IMR-90 (cell line): ENCODE data around the gene TEX2. TPM values are rescaled to one million over a fixed set of nuclear protein-coding genes. Genes with fewer than 3 reads are reported as not detected.
A peak's percentile ranks its signal among the peaks of the same experiment; 100 is the strongest.

ENCODE experiments used
- ATAC-seq: fragments of 200-7000 bp; cut with Tn5 transposase; 2 replicates; pipeline ENCODE4 v1.9.1; 2020; ENCODE audit warnings: low read depth, mild to moderate bottlenecking, moderate library complexity
- BruUV-seq: library from RNA; stranded (reverse); fragments of 400-500 nt; replicated peaks from 2 replicates; lab custom pipeline; 2021; lab: Mats Ljungman, UMichigan
- CTCF ChIA-PET: fragments of 300-600 bp; formaldehyde crosslinking; extraction: SDS; loops from one replicate; lab custom pipeline; 2021; ENCODE audit warnings: antibody characterized with exemption; lab: Yijun Ruan, JAX
- POLR2A ChIA-PET: fragments of 300-600 bp; sonication (Branson Sonifier 250); formaldehyde crosslinking; loops from one replicate; lab custom pipeline; 2022; ENCODE audit warnings: antibody characterized with exemption; ENCODE audit not compliant: unreplicated experiment; lab: Charles Lee
- DNase-seq: peaks from one replicate; pipeline ENCODE4 v3.0.0; 2013
- H2AFZ ChIP-seq: replicated peaks from 2 replicates; pipeline ENCODE3; 2013; ENCODE audit warnings: low read length, mild to moderate bottlenecking; ENCODE audit not compliant: poor library complexity
- H2AK5ac ChIP-seq: 2 replicates; pipeline ENCODE4 v1.6.1; 2013; ENCODE audit warnings: low read depth, low read length, inconsistent platforms
- H2AK9ac ChIP-seq: replicated peaks from 2 replicates; pipeline ENCODE3; 2013; ENCODE audit warnings: mild to moderate bottlenecking, low read depth, low read length, moderate library complexity; ENCODE audit not compliant: poor library complexity
- H2BK120ac ChIP-seq: 2 replicates; pipeline ENCODE4 v1.6.1; 2013; ENCODE audit warnings: low read depth, low read length, inconsistent platforms
- H2BK15ac ChIP-seq: 3 replicates; pipeline ENCODE4 v1.6.1; 2013; ENCODE audit warnings: low read depth, low read length, inconsistent platforms
- H2BK20ac ChIP-seq: 2 replicates; pipeline ENCODE4 v1.6.1; 2013; ENCODE audit warnings: low read depth, mild to moderate bottlenecking, inconsistent platforms, low read length, moderate library complexity
- H2BK5ac ChIP-seq: 2 replicates; pipeline ENCODE4 v1.6.1; 2013; ENCODE audit warnings: mild to moderate bottlenecking, low read depth, low read length, inconsistent platforms; ENCODE audit not compliant: poor library complexity, severe bottlenecking
- H3K14ac ChIP-seq: replicated peaks from 2 replicates; pipeline ENCODE4 v1.6.1; 2013; ENCODE audit warnings: low read depth, low read length, inconsistent platforms
- H3K18ac ChIP-seq: 2 replicates; pipeline ENCODE4 v1.6.1; 2013; ENCODE audit warnings: low read depth, low read length, control low read depth
- H3K23ac ChIP-seq: 2 replicates; pipeline ENCODE4 v1.6.1; 2013; ENCODE audit warnings: low read depth, low read length, inconsistent platforms
- H3K27ac ChIP-seq: 2 replicates; pipeline ENCODE4 v1.5.1; 2013; ENCODE audit warnings: mild to moderate bottlenecking, control low read depth, low read length; ENCODE audit not compliant: insufficient read depth
- H3K27me3 ChIP-seq: 2 replicates; pipeline ENCODE4 v1.6.1; 2013; ENCODE audit warnings: low read length; ENCODE audit not compliant: control insufficient read depth, insufficient read depth
- H3K36me3 ChIP-seq: 2 replicates; pipeline ENCODE4 v1.6.1; 2013; ENCODE audit warnings: low read length, mixed read lengths; ENCODE audit not compliant: control insufficient read depth, insufficient read depth
- H3K4ac ChIP-seq: 2 replicates; pipeline ENCODE4 v1.6.1; 2013; ENCODE audit warnings: low read depth, low read length, inconsistent platforms
- H3K4me1 ChIP-seq: 2 replicates; pipeline ENCODE4 v1.6.1; 2013; ENCODE audit warnings: low read length, mixed read lengths; ENCODE audit not compliant: control insufficient read depth, insufficient read depth
- H3K4me2 ChIP-seq: 2 replicates; pipeline ENCODE4 v1.6.1; 2013; ENCODE audit warnings: low read depth, mild to moderate bottlenecking, control low read depth, low read length, moderate library complexity
- H3K4me3 ChIP-seq: 2 replicates; pipeline ENCODE4 v1.5.1; 2013; ENCODE audit warnings: low read depth, mild to moderate bottlenecking, control low read depth, low read length, moderate library complexity; ENCODE audit not compliant: insufficient read depth
- H3K56ac ChIP-seq: 2 replicates; pipeline ENCODE4 v1.6.1; 2013; ENCODE audit warnings: low read length, inconsistent platforms; ENCODE audit not compliant: insufficient read depth; ENCODE audit errors: extremely low read depth
- H3K79me1 ChIP-seq, 2 experiments: 2 replicates each; pipeline ENCODE4 v1.6.1; 2013; ENCODE audit warnings: low read length in 2 of 2, inconsistent platforms in 1 of 2, low read depth in 1 of 2
- H3K9ac ChIP-seq: 2 replicates; pipeline ENCODE4 v1.6.1; 2013; ENCODE audit warnings: low read depth, low read length, control low read depth
- H3K9me1 ChIP-seq: 2 replicates; pipeline ENCODE4 v1.6.1; 2013; ENCODE audit warnings: low read length, inconsistent platforms; ENCODE audit not compliant: insufficient read depth
- H3K9me3 ChIP-seq: 2 replicates; pipeline ENCODE4 v1.6.1; 2013; ENCODE audit warnings: low read length; ENCODE audit not compliant: control insufficient read depth, insufficient read depth
- H4K20me1 ChIP-seq: 2 replicates; pipeline ENCODE4 v1.6.1; 2013; ENCODE audit warnings: low read length, inconsistent platforms; ENCODE audit not compliant: insufficient read depth
- H4K5ac ChIP-seq: 2 replicates; pipeline ENCODE4 v1.6.1; 2013; ENCODE audit warnings: mild to moderate bottlenecking, low read depth, low read length, control low read depth
- H4K8ac ChIP-seq, 2 experiments: 2 replicates each; pipeline ENCODE4 v1.6.1; 2013; ENCODE audit warnings: low read depth in 2 of 2, low read length in 2 of 2, control low read depth in 1 of 2, inconsistent platforms in 1 of 2
- H4K91ac ChIP-seq: 2 replicates; pipeline ENCODE4 v1.6.1; 2013; ENCODE audit warnings: low read depth, low read length, inconsistent platforms; ENCODE audit not compliant: insufficient read depth
- ELK1 ChIP-seq: fragments of 150-350 bp; IDR thresholded peaks from 2 replicates; pipeline ENCODE4 v1.6.1; 2016; ENCODE audit warnings: low read depth, mild to moderate bottlenecking, low read length, moderate library complexity, borderline replicate concordance
- MXI1 ChIP-seq: IDR thresholded peaks from 2 replicates; pipeline ENCODE4 v1.6.1; 2012; ENCODE audit warnings: low read depth, mild to moderate bottlenecking, low read length, moderate library complexity, borderline replicate concordance
- NFE2L2 ChIP-seq: fragments of 150-350 bp; IDR thresholded peaks from 2 replicates; pipeline ENCODE4 v1.6.1; 2016; ENCODE audit warnings: low read depth, mild to moderate bottlenecking, low read length
- WGBS, 2 experiments: methylation state at CpG; one replicate each; pipeline versions ENCODE4 v1.1.5 to v1.1.7; 2013; ENCODE audit warnings: missing lambda C conversion rate in 2 of 2; ENCODE audit not compliant: insufficient read length in 1 of 2; ENCODE audit errors: extremely low coverage in 2 of 2; 5-methylcytosine and 5-hydroxymethylcytosine counted together
- dilution Hi-C: fragments of 300-500 bp; cut with HindIII; formaldehyde crosslinking; loops from one replicate; pipeline ENCODE4 v1.14.3; 2018; ENCODE audit warnings: low sequenced_read_pairs; ENCODE audit not compliant: unreplicated experiment
- in situ Hi-C: fragments of 300-500 bp; cut with MboI; formaldehyde crosslinking; loops from 3 replicates; pipeline ENCODE4 v1.14.3; 2019; ENCODE audit warnings: low sequenced_read_pairs, inconsistent platforms, mixed read lengths
- intact Hi-C: fragments of 100-400 bp; cut with micrococcal nuclease; formaldehyde crosslinking; loops from 2 replicates; pipeline ENCODE4 v1.10.0; 2022
- polyA plus RNA-seq, 3 experiments: library from polyadenylated mRNA; depleted of rRNA; stranded (reverse); fragments of >200 nt; gene quantifications; 2 replicates each; pipeline ENCODE4 v1.2.3, GENCODE V29; 2012; ENCODE audit warnings: low replicate concordance in 1 of 3
- total RNA-seq: library from RNA; depleted of rRNA; stranded (reverse); fragments of >200 nt; gene quantifications from 2 replicates; pipeline ENCODE4 v1.2.3, GENCODE V29; 2012

TEX2 gene
- total and polyA plus RNA-seq, 2 of the 4 experiments (the other 2 are of a cell fraction) = 18.2 to 21.9 TPM

DNA sequence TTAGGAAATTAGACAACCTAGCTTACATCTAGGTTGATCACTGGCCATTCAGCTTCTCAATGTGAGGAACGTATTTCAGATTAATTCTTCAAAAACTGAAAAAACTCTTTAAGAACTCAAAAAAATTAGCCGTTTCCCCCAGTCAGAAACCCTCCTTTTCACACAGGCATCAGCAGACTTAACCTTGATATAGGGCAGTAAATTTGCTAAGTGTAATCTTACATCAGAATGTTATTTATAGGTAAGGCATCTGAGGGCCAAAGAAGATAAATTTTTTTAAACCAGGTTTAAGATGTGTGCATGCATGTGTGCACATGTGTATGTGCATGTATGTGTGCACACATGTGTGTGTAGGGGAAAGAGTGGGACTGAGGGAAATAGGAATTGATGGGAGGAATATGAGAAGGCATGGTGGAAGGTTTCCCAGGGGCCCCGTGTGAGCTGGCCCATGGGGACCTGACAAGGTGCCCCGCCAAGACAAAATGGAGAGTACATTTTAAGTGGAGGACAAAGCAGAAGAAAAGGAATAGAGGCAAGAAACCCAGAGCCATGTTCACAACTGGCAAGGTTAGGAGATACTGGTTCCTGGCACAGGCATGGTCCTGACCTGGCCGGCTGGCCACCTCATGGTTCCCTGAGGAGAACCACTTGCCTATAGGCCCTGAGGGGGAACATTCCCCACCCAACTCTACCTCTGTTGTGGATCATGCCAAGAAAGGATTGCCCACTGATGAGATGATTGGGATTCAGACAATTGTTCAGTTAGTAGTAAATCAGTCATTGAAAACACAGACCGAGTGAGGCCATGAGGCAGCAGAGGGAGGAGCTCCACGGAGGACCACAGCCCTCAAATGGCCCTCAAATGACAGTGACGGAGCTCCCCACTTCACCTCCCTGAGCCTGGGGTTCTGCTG lies 33.0 kb downstream of the TEX2 start (continued):
- TF ChIP-seq NFE2L2 (no peak), MXI1 (no peak)

DNA sequence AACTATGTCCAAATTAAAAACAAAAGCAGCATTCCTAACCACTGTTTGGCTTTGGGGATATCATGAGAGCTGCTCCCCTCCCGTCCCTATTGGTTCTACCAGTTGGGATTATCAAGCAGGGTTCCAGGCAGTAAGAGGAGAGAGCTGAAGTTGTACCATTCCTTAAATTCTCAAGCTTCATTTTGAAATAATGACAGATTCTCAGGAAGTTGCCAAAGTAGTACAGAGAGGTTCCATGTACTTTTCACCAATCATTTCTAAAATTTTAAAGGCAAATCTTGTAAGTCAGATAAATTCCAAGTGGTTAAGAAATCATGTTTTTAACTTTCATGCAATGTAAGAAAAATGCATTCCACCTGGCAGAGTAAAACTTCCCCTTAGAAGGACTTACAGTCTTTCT lies 36.9 kb downstream of the TEX2 start:
- Histone ChIP-seq H2BK15ac (no peak overlapping the region), H2BK120ac (no peak overlapping the region), H3K14ac (no peak overlapping the region), H3K9me1 (peaks cover 10% of the 10 kb centered on the region), H2AK5ac (no peak overlapping the region), H3K23ac (peak overlapping the region; percentile 34; the same call in 1 of the 2 replicates), H2AK9ac (no peak overlapping the region), H3K79me1 (peaks cover 16 to 23% of the 10 kb centered on the region in 2 experiments), H3K9me3 (no peaks in the 10 kb centered on the region), H3K4me1 (peaks cover 9% of the 10 kb centered on the region), H3K56ac (no peak overlapping the region), H3K18ac (no peak overlapping the region), H3K4me3 (no peak overlapping the region), H4K91ac (no peak overlapping the region), H2AFZ (no peak overlapping the region), H3K9ac (no peak overlapping the region), H3K27me3 (no peaks in the 10 kb centered on the region), H4K8ac (no peak overlapping the region; a peak in 1 of 4 replicates), H4K20me1 (peaks cover 3% of the 10 kb centered on the region), H2BK5ac (no peak overlapping the region), H3K4me2 (no peak overlapping the region), H3K27ac (no peak overlapping the region), H4K5ac (no peak overlapping the region), H3K4ac (no peak overlapping the region), H3K36me3 (no peaks in the 10 kb centered on the region), H2BK20ac (no peak overlapping the region)
- BruUV-seq = no TSS peak
- TF ChIP-seq ELK1 = no peak
- CTCF ChIA-PET = no interaction called here
- ATAC-seq = no peak
- intact Hi-C loops = no loop called here
- whole genome bisulfite sequencing, 2 experiments = no CpG with 5 or more reads among the region's 1 CpG
- dilution Hi-C loops = no loop called here
- POLR2A ChIA-PET = no interaction called here
- in situ Hi-C loops = no loop called here
- no peak for DNase-seq
